Skeletal muscle satellite cell (primary cell): Measurements from ENCODE around the gene NMUR1.
"Not testable (repeated sequence)": the region's sequence is repeated elsewhere in the genome, so short reads cannot be mapped to it uniquely, and the experiment has no call there.

Experiments
- H3K27me3 ChIP-seq: 2 replicates; pipeline ENCODE4 v1.7.0; 2013; ENCODE audit warnings: low read length; ENCODE audit not compliant: control insufficient read depth, insufficient read depth
- H3K36me3 ChIP-seq: 2 replicates; pipeline ENCODE4 v1.7.0; 2013; ENCODE audit warnings: mild to moderate bottlenecking, control low read depth, low read length; ENCODE audit not compliant: insufficient read depth
- H3K4me1 ChIP-seq: 2 replicates; pipeline ENCODE4 v1.7.0; 2013; ENCODE audit warnings: low read length; ENCODE audit not compliant: control insufficient read depth, insufficient read depth
- H3K4me2 ChIP-seq: 2 replicates; pipeline ENCODE4 v1.7.0; 2013; ENCODE audit warnings: mild to moderate bottlenecking, low read length
- H3K4me3 ChIP-seq: 2 replicates; pipeline ENCODE4 v1.7.0; 2013; ENCODE audit warnings: low read length
- H3K9ac ChIP-seq: 2 replicates; pipeline ENCODE4 v1.7.0; 2013; ENCODE audit warnings: mild to moderate bottlenecking, low read depth, low read length, moderate library complexity
- H3K9me3 ChIP-seq: replicated peaks from 2 replicates; pipeline ENCODE4 v1.7.0; 2013; ENCODE audit warnings: mild to moderate bottlenecking, control low read depth, low read length

NMUR1 gene

GRCh38 chr2:231568098-231568784, 38.0 kb upstream of the NMUR1 start:
- Histone ChIP-seq H3K27me3 (peaks cover 10% of the 10 kb centered on the region), H3K9me3 (no peaks in the 10 kb centered on the region), H3K36me3 (no peaks in the 10 kb centered on the region)

DNA sequence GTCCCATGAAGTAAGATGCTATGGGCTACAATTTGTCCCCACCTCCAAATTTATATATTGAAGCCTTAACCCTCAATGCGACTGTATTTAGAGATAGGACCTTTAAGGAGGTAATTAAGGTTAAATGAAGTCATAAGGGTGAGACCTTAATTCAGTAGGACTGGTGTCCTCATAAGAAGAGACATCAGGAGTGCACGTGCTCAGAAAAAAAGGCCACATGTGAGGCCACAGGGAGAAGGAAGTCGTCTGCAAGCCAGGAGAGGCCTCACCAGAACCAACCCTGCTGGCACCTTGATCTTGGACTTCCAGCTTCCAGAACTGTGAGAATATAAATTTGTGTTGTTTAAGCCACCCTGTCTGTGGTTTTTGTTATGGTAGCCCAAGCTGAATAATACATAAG, 36.9 kb upstream of the NMUR1 start:
- H3K36me3 ChIP-seq, result no peaks in the 10 kb centered on the region
- no peak overlapping the region for H3K4me3 ChIP-seq
- H3K9me3 ChIP-seq, result no peaks in the 10 kb centered on the region
- H3K27me3 ChIP-seq, result peaks cover 7% of the 10 kb centered on the region
- no peak overlapping the region for H3K4me2 ChIP-seq
- no peaks in the 10 kb centered on the region for H3K4me1 ChIP-seq
- no peak overlapping the region for H3K9ac ChIP-seq

More at GRCh38 chr2:231568098-231568784, 38.0 kb upstream of the NMUR1 start:
- no peak overlapping the region for H3K9ac ChIP-seq
- no peak overlapping the region for H3K4me2 ChIP-seq
- no peak overlapping the region for H3K4me3 ChIP-seq
- no peaks in the 10 kb centered on the region for H3K4me1 ChIP-seq

- H3K4me3 ChIP-seq, result no peak overlapping the region
- H3K27me3 ChIP-seq, result no peaks in the 10 kb centered on the region
- H3K9me3 ChIP-seq, result no peaks in the 10 kb centered on the region
- no peaks in the 10 kb centered on the region for H3K4me1 ChIP-seq
- H3K9ac ChIP-seq, result no peak overlapping the region
- H3K4me2 ChIP-seq, result no peak overlapping the region
- no peaks in the 10 kb centered on the region for H3K36me3 ChIP-seq
Observed at GRCh38 chr2:231565887-231566594, 35.8 kb upstream of the NMUR1 start.

- H3K9me3 ChIP-seq, result no peaks in the 10 kb centered on the region
- H3K27me3 ChIP-seq, result no peaks in the 10 kb centered on the region
- no peaks in the 10 kb centered on the region for H3K36me3 ChIP-seq
- no peak overlapping the region for H3K9ac ChIP-seq
- H3K4me3 ChIP-seq, result no peak overlapping the region
- no peaks in the 10 kb centered on the region for H3K4me1 ChIP-seq
- H3K4me2 ChIP-seq, result no peak overlapping the region
Observed at GRCh38 chr2:231563378-231563961, 33.2 kb upstream of the NMUR1 start.

- H3K4me3 ChIP-seq, result no peak overlapping the region
- H3K9ac ChIP-seq, result no peak overlapping the region
- H3K4me2 ChIP-seq, result no peak overlapping the region
- no peaks in the 10 kb centered on the region for H3K27me3 ChIP-seq
- no peaks in the 10 kb centered on the region for H3K36me3 ChIP-seq
- H3K4me1 ChIP-seq, result peaks cover 11% of the 10 kb centered on the region
- H3K9me3 ChIP-seq, result peaks cover 2% of the 10 kb centered on the region
Observed at GRCh38 chr2:231557571-231558217, 27.4 kb upstream of the NMUR1 start.

GRCh38 chr2:231556981-231557380, 26.7 kb upstream of the NMUR1 start:
- Histone ChIP-seq H3K4me3 (no peak overlapping the region), H3K27me3 (no peaks in the 10 kb centered on the region), H3K9me3 (peaks cover 2% of the 10 kb centered on the region), H3K9ac (no peak overlapping the region), H3K4me2 (no peak overlapping the region), H3K36me3 (no peaks in the 10 kb centered on the region), H3K4me1 (peaks cover 11% of the 10 kb centered on the region)

- H3K27me3 ChIP-seq, H3K4me3 ChIP-seq, H3K4me2 ChIP-seq, H3K9me3 ChIP-seq, H3K36me3 ChIP-seq, H3K9ac ChIP-seq: not testable (repeated sequence)
- peaks cover 11% of the 10 kb centered on the region for H3K4me1 ChIP-seq
Observed at GRCh38 chr2:231556496-231556895, 26.3 kb upstream of the NMUR1 start.

- Histone ChIP-seq H3K4me3 (peak overlapping the region; percentile 53), H3K27me3 (no peaks in the 10 kb centered on the region), H3K4me1 (peaks cover 11% of the 10 kb centered on the region), H3K9ac (peak overlapping the region; percentile 49), H3K4me2 (peak overlapping the region; percentile 74), H3K9me3 (peaks cover 2% of the 10 kb centered on the region), H3K36me3 (no peaks in the 10 kb centered on the region)
Observed at GRCh38 chr2:231554748-231555545, 24.7 kb upstream of the NMUR1 start.

DNA sequence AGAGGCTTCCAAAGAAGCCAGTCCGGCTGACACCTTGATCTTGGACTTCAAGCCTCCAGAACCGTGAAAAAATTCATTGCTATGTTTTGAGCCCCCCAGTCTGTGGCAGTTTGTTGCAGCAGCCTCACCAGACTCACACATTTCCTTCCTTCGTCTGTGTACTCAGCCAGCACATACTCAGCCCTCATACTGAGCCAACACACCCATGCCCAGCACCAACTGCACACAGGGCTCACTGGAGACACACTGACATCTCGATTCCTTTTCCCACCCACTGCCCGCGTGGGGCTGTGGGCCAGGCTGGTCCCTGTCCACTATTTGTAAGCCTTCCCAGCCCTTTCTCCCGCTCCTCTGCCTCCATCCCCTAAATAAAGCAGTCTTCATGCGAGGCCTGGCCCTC, 24.1 kb upstream of the NMUR1 start:
- Histone ChIP-seq H3K9me3 (peaks cover 2% of the 10 kb centered on the region), H3K4me2 (peak overlapping the region; percentile 74), H3K36me3 (no peaks in the 10 kb centered on the region), H3K9ac (peak overlapping the region; percentile 49), H3K4me1 (peaks cover 11% of the 10 kb centered on the region), H3K27me3 (peaks cover under 1% of the 10 kb centered on the region), H3K4me3 (peak overlapping the region; percentile 53)

DNA sequence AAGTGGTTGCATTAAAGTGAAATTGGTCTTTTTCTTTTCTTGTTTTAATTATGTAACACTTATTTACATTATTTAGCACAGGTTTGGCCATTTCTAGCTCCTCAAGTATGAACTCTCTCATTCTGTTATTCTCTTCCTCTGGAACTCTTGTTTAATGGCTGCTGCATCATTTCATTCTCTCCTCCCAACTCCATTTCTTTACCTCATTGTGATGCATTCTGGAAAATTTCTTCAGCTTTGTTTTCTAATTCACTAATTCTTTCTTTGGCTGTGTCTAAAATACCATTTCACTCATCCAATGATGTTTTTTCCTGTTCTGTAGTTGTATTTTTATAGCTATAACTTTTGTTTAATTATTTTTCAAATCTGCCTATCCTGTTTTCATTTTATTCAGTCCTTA, 22.5 kb upstream of the NMUR1 start:
- H3K4me2 ChIP-seq, result no peak overlapping the region
- H3K9ac ChIP-seq, result no peak overlapping the region
- H3K9me3 ChIP-seq, result peaks cover 2% of the 10 kb centered on the region
- no peak overlapping the region for H3K4me3 ChIP-seq
- no peaks in the 10 kb centered on the region for H3K36me3 ChIP-seq
- peaks cover 11% of the 10 kb centered on the region for H3K4me1 ChIP-seq
- H3K27me3 ChIP-seq, result peaks cover 11% of the 10 kb centered on the region
